Caco-2 (cell line): ENCODE data around the gene FOXL2. TPM values are rescaled to one million over a fixed set of nuclear protein-coding genes. Genes with fewer than 3 reads are reported as not detected.

Experiments
- BruUV-seq: library from RNA; stranded (reverse); fragments of 400-500 nt; replicated peaks from 2 replicates; lab custom pipeline; 2021; lab: Mats Ljungman, UMichigan
- CTCF ChIA-PET: fragments of 300-600 bp; sonication (Branson Sonifier 250); formaldehyde crosslinking; loops from one replicate; lab custom pipeline; 2022; ENCODE audit warnings: antibody characterized with exemption; lab: Charles Lee
- POLR2A ChIA-PET: fragments of 300-600 bp; sonication (Branson Sonifier 250); formaldehyde crosslinking; loops from one replicate; lab custom pipeline; 2022; ENCODE audit warnings: antibody characterized with exemption; lab: Charles Lee
- DNase-seq, 2 experiments: peaks; one replicate each; pipeline versions ENCODE4 v3.0.0 to v3.0.0-alpha.2; 2020 to 2022
- H3K27me3 ChIP-seq: replicated peaks from 2 replicates; pipeline ENCODE4 v1.6.0; 2011; ENCODE audit warnings: low read length; ENCODE audit not compliant: control insufficient read depth, insufficient read depth
- H3K36me3 ChIP-seq: 2 replicates; pipeline ENCODE4 v1.5.1; 2011; ENCODE audit warnings: low read length; ENCODE audit not compliant: control insufficient read depth, insufficient read depth
- H3K4me1 ChIP-seq: fragments of 250-450 bp; sonication (Bioruptor Pico); 2 replicates; pipeline ENCODE4 v1.5.1; 2020; ENCODE audit warnings: mild to moderate bottlenecking
- H3K4me3 ChIP-seq: 2 replicates; pipeline ENCODE4 v1.5.1; 2011; ENCODE audit warnings: low read depth, mild to moderate bottlenecking, control low read depth, low read length
- H3K9me3 ChIP-seq: fragments of 250-450 bp; sonication (Bioruptor Pico); 2 replicates; pipeline ENCODE4 v1.5.1; 2020; ENCODE audit warnings: mild to moderate bottlenecking, moderate library complexity
- H3K27ac Mint-ChIP-seq: one replicate; pipeline ENCODE4 v1.8.0; 2022; ENCODE audit warnings: mixed read lengths; ENCODE audit not compliant: unreplicated experiment
- H3K27me3 Mint-ChIP-seq: one replicate; pipeline ENCODE4 v1.8.0; 2022; ENCODE audit warnings: mixed read lengths; ENCODE audit not compliant: insufficient read depth, unreplicated experiment
- H3K36me3 Mint-ChIP-seq: one replicate; pipeline ENCODE4 v1.8.0; 2022; ENCODE audit warnings: mild to moderate bottlenecking, mixed read lengths; ENCODE audit not compliant: insufficient read depth, unreplicated experiment
- H3K4me1 Mint-ChIP-seq: one replicate; pipeline ENCODE4 v1.8.0; 2022; ENCODE audit warnings: low read depth, mixed read lengths; ENCODE audit not compliant: unreplicated experiment
- H3K4me3 Mint-ChIP-seq: one replicate; pipeline ENCODE4 v1.8.0; 2022; ENCODE audit warnings: mild to moderate bottlenecking, moderate library complexity, mixed read lengths; ENCODE audit not compliant: unreplicated experiment
- H3K9me3 Mint-ChIP-seq: one replicate; pipeline ENCODE4 v1.8.0; 2022; ENCODE audit warnings: mixed read lengths; ENCODE audit not compliant: unreplicated experiment
- CTCF ChIP-seq, 2 experiments: fragments of 200-600 bp in 1 of 2; IDR thresholded peaks; 1 replicate in 1 of 2; 2 replicates in 1 of 2; pipeline versions ENCODE4 v1.5.1 to v1.8.0; 2011 to 2022; ENCODE audit warnings: antibody characterized with exemption in 1 of 2, control low read depth in 1 of 2, inconsistent platforms in 1 of 2, low read depth in 1 of 2, low read length in 1 of 2, mild to moderate bottlenecking in 1 of 2, moderate library complexity in 1 of 2; ENCODE audit not compliant: insufficient read depth in 1 of 2, severe bottlenecking in 1 of 2, unreplicated experiment in 1 of 2
- intact Hi-C: fragments of 100-400 bp; cut with micrococcal nuclease; formaldehyde crosslinking; loops from one replicate; pipeline ENCODE4 v1.10.0; 2022; ENCODE audit not compliant: unreplicated experiment
- total RNA-seq: library from RNA; stranded (reverse); gene quantifications from 2 replicates; pipeline ENCODE4 v1.2.3, GENCODE V29; 2022

Gene FOXL2
- total RNA-seq, 1 experiment from 2014 or later, result 1.8 TPM

GRCh38 chr3:138962854-138963560 lies 16.1 kb upstream of the FOXL2 start:
- Mint-ChIP-seq H3K9me3 (peaks cover 10% of the 10 kb centered on the region), H3K27me3 (peaks cover 20% of the 10 kb centered on the region), H3K27ac (no peak overlapping the region), H3K4me3 (no peak overlapping the region), H3K4me1 (no peaks in the 10 kb centered on the region), H3K36me3 (no peaks in the 10 kb centered on the region)
- Histone ChIP-seq H3K4me3 (no peak overlapping the region), H3K27me3 (no peaks in the 10 kb centered on the region), H3K9me3 (no peaks in the 10 kb centered on the region), H3K4me1 (no peaks in the 10 kb centered on the region), H3K36me3 (no peaks in the 10 kb centered on the region)
- no peak for TF ChIP-seq CTCF (IDR thresholded peaks at IDR 0.05; ENCODE audit: insufficient read depth in 1 of 2, low read depth in 1 of 2, low read length in 1 of 2, severe bottlenecking in 1 of 2, unreplicated experiment in 1 of 2)
- ChIA-PET POLR2A (no interaction called here), CTCF (no interaction called here)
- no peak for DNase-seq
- no TSS peak for BruUV-seq
- intact Hi-C loops, result no loop called here

- no TSS peak for BruUV-seq
- H3K4me1 ChIP-seq, result no peaks in the 10 kb centered on the region
Measured at GRCh38 chr3:138960417-138960852, 13.5 kb upstream of the FOXL2 start.

GRCh38 chr3:138950701-138951100 lies 3.8 kb upstream of the FOXL2 start:
- Mint-ChIP-seq H3K36me3 (no peaks in the 10 kb centered on the region), H3K27me3 (peaks cover 13% of the 10 kb centered on the region), H3K9me3 (no peaks in the 10 kb centered on the region), H3K4me1 (no peaks in the 10 kb centered on the region), H3K4me3 (peak overlapping the region; percentile 1), H3K27ac (no peak overlapping the region)
- intact Hi-C loops, result no loop called here
- BruUV-seq, result no TSS peak
- TF ChIP-seq CTCF (IDR thresholded peaks at IDR 0.05; ENCODE audit: insufficient read depth in 1 of 2, low read depth in 1 of 2, low read length in 1 of 2, severe bottlenecking in 1 of 2, unreplicated experiment in 1 of 2), result no peak
- no peaks in the 10 kb centered on the region for H3K9me3 ChIP-seq
- CTCF ChIA-PET, result no interaction called here
- peaks cover 1% of the 10 kb centered on the region; the same call in 1 of the 2 replicates for H3K27me3 ChIP-seq
- POLR2A ChIA-PET, result no interaction called here
- H3K4me3 ChIP-seq, result no peak overlapping the region
- H3K4me1 ChIP-seq, result no peaks in the 10 kb centered on the region
- H3K36me3 ChIP-seq, result no peaks in the 10 kb centered on the region
- DNase-seq, result no peak

More at GRCh38 chr3:138960417-138960852, 13.5 kb upstream of the FOXL2 start:
- no peaks in the 10 kb centered on the region for H3K9me3 ChIP-seq
- Mint-ChIP-seq H3K4me1 (no peaks in the 10 kb centered on the region), H3K27me3 (peaks cover 25% of the 10 kb centered on the region), H3K9me3 (peaks cover 10% of the 10 kb centered on the region), H3K36me3 (no peaks in the 10 kb centered on the region), H3K27ac (no peak overlapping the region), H3K4me3 (no peak overlapping the region)
- no peaks in the 10 kb centered on the region for H3K27me3 ChIP-seq
- DNase-seq, result no peak
- no peak overlapping the region for H3K4me3 ChIP-seq
- ChIA-PET POLR2A (no interaction called here), CTCF (interaction anchor here (1.1 kb wide), 1 partner anchor 24 kb away, joined by 9 read pairs; no protein-coding TSS in a partner anchor)
- H3K36me3 ChIP-seq, result no peaks in the 10 kb centered on the region
- no peak for TF ChIP-seq CTCF (IDR thresholded peaks at IDR 0.05; ENCODE audit: insufficient read depth in 1 of 2, low read depth in 1 of 2, low read length in 1 of 2, severe bottlenecking in 1 of 2, unreplicated experiment in 1 of 2)
- intact Hi-C loops, result no loop called here
